Measurements from ENCODE around the gene SLC35G3. TPM values are rescaled to one million over a fixed set of nuclear protein-coding genes. Genes with fewer than 3 reads are reported as not detected.
"Not testable (repeated sequence)": the region's sequence is repeated elsewhere in the genome, so short reads cannot be mapped to it uniquely, and the experiment has no call there.

The SLC35G3 gene
- total RNA-seq, 4 donors from 2014 or later = not detected

DNA sequence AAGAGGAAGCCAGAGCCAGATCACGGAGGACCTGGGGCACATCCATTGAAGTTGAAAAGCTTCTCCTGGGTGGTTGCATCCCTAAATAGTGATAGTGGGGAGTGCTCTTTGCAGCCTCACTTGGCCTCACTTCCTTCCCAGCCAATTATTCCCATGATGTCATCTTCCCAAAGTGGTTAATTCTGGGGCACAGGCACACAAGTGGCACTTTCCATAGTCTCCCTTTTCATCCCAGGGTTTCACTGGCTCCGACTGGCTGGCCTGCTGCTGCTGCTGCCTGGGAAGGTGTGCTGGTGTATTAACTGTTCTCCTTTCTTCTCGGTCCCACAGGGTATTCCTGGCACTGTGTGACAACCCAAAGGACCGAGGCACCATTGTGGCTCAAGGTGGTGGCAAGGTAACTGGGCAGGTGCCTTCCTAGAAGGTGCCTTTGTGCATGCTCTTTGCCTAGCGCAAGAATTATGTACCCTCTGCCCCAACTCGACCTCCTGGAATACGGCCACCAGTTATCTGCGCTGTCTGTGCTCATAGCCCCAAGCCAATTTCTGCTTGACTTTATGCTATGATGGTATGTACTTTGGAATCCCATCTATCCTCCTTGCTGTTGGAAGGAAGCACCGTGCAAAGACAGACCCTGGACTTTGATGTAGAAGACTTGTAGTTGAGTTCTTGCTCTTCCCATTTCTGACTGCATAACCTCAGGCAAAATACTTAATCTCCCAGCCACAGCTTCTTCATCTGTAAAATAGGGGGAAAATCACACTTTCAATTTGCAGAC, 18.4 kb downstream of the SLC35G3 start:
- in situ Hi-C loops (cut with MboI; ENCODE audit: low sequenced_read_pairs in 4 of 4) (loop anchor here in 1 of 4 donors (10.0 kb wide), 1 partner anchor 359 kb away; the partner anchor contains the start of gene SLFN12L), intact Hi-C loops (cut with DNase I; ENCODE audit: low total_unique reads) (no loop called here)
- Histone ChIP-seq H3K36me3 (peaks cover 0 to 80% of the 10 kb centered on the region in 2 donors), H3K9me3 (no peaks in the 10 kb centered on the region), H3K27me3 (no peaks in the 10 kb centered on the region), H3K4me3 (no peak overlapping the region), H3K4me1 (no peaks in the 10 kb centered on the region), H3K27ac (no peak overlapping the region)
- TF ChIP-seq, protein P1, sequence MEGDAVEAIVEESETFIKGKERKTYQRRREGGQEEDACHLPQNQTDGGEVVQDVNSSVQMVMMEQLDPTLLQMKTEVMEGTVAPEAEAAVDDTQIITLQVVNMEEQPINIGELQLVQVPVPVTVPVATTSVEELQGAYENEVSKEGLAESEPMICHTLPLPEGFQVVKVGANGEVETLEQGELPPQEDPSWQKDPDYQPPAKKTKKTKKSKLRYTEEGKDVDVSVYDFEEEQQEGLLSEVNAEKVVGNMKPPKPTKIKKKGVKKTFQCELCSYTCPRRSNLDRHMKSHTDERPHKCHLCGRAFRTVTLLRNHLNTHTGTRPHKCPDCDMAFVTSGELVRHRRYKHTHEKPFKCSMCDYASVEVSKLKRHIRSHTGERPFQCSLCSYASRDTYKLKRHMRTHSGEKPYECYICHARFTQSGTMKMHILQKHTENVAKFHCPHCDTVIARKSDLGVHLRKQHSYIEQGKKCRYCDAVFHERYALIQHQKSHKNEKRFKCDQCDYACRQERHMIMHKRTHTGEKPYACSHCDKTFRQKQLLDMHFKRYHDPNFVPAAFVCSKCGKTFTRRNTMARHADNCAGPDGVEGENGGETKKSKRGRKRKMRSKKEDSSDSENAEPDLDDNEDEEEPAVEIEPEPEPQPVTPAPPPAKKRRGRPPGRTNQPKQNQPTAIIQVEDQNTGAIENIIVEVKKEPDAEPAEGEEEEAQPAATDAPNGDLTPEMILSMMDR (IDR thresholded peaks at IDR 0.05 in 4 of 5, conservative IDR thresholded peaks at IDR 0.05 in 1 of 5) = no peak
- TF ChIP-seq POLR2A (IDR thresholded peaks at IDR 0.05) = no peak
- no peak for DNase-seq
- ATAC-seq = no peak

DNA sequence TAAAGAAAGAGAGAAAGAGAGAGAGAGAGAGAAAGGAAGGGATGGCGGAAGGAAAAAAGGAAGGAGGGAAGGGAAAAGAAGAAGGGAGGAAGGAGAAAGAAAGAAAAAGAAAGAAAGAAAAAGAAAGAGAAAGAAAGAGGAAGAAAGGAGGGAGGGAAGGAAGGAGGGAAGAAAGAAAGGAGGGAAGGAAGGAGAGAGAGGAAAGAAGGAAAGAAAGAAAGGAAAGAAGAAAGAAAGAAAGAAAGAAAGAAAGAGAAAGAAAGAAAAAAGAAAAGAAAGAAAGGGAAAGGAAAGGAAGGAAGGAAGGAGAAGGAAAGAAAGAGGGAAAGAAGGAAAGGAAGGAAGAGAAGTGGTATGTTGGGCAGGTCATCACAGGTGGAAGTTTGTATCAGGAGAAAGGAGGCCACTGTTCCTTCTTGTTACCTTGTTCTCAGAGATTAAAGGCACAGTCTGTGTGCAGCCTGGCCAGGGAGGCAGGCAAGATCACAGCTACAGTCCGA, 19.3 kb downstream of the SLC35G3 start:
- in situ Hi-C loops (cut with MboI; ENCODE audit: low sequenced_read_pairs in 4 of 4) = loop anchor here in 2 of 4 donors (5.0 to 25.0 kb wide), 3 partner anchors 360 to 562 kb away; partner anchors contain the start of genes SLFN12L (in 2 of the 2) and RASL10B (in 1 of the 2)
- ATAC-seq (no peak), DNase-seq (no peak)
- no peaks in the 10 kb centered on the region for H3K27me3 ChIP-seq
- H3K9me3 ChIP-seq = no peaks in the 10 kb centered on the region
- H3K36me3 ChIP-seq = peaks cover 0 to 77% of the 10 kb centered on the region in 2 donors
- TF ChIP-seq, protein P1 (IDR thresholded peaks at IDR 0.05 in 4 of 5, conservative IDR thresholded peaks at IDR 0.05 in 1 of 5) = no peak
- no peak for TF ChIP-seq POLR2A (IDR thresholded peaks at IDR 0.05)
- intact Hi-C loops (cut with DNase I; ENCODE audit: low total_unique reads) = no loop called here
- no peak overlapping the region for H3K4me3 ChIP-seq
- H3K4me1 ChIP-seq = no peaks in the 10 kb centered on the region
- H3K27ac ChIP-seq = no peak overlapping the region

DNA sequence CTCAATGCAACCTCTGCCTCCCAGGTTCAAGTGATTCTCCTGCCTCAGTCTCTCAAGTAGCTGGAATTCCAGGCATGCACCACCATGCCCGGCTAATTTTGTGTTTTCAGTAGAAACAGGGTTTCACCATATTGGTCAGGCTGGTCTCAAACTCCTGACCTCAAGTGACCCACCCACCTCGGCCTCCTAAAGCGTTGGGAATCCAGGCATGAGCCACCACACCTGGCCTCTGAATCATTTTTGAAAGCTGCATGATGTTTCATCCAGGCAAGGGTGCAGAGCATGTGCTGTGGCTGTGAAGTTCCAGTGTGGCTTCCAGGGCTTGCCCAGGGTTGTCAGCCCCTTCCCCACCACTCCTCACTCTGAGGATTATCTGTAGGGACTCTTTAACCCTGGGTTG, 21.9 kb downstream of the SLC35G3 start:
- H3K4me1 ChIP-seq, DNase-seq, H3K27me3 ChIP-seq, H3K4me3 ChIP-seq, ATAC-seq, H3K27ac ChIP-seq, H3K9me3 ChIP-seq: not testable (repeated sequence)
- peaks cover 0 to 77% of the 10 kb centered on the region in 2 donors for H3K36me3 ChIP-seq
- intact Hi-C loops (cut with DNase I; ENCODE audit: low total_unique reads) (loop anchor here (2.0 kb wide), 1 partner anchor 366 kb away; no protein-coding TSS in a partner anchor), in situ Hi-C loops (cut with MboI; ENCODE audit: low sequenced_read_pairs in 4 of 4) (loop anchor here in 2 of 4 donors (5.0 to 25.0 kb wide), 3 partner anchors 362 to 565 kb away; partner anchors contain the start of genes SLFN12L (in 2 of the 2) and RASL10B (in 1 of the 2))

DNA sequence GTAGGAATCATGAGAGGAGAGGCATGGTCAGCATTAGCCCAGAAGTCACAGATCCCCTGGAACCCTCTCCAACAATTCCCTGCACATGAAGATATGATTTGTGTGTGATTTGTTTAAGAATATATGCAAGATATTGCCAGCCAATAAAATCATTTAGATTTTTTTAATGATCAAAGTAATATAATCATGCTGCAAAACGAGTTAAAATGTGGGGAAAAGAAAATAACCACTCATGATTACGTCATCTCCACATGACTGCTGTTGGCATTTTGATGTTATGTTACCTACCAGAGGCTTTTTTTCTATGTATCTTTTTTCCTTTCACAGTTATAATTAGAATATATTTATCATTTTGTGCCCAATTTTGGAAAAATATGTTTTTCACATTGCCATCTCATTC, 22.4 kb downstream of the SLC35G3 start:
- H3K4me3 ChIP-seq = no peak overlapping the region

More for the DNA sequence above, 22.4 kb downstream of the SLC35G3 start:
- peaks cover 0 to 75% of the 10 kb centered on the region in 2 donors for H3K36me3 ChIP-seq
- H3K27ac ChIP-seq = no peak overlapping the region
- TF ChIP-seq POLR2A (IDR thresholded peaks at IDR 0.05) = no peak
- TF ChIP-seq, protein P1 (IDR thresholded peaks at IDR 0.05 in 4 of 5, conservative IDR thresholded peaks at IDR 0.05 in 1 of 5) = no peak
- no peaks in the 10 kb centered on the region for H3K4me1 ChIP-seq
- ATAC-seq = no peak
- no peak for DNase-seq
- intact Hi-C loops (cut with DNase I; ENCODE audit: low total_unique reads) (loop anchor here (2.0 kb wide), 1 partner anchor 367 kb away; no protein-coding TSS in a partner anchor), in situ Hi-C loops (cut with MboI; ENCODE audit: low sequenced_read_pairs in 4 of 4) (loop anchor here in 2 of 4 donors (5.0 to 25.0 kb wide), 3 partner anchors 363 to 565 kb away; partner anchors contain the start of genes SLFN12L (in 2 of the 2) and RASL10B (in 1 of the 2))
- H3K9me3 ChIP-seq = no peaks in the 10 kb centered on the region
- H3K27me3 ChIP-seq = no peaks in the 10 kb centered on the region
